22Rv1 (cell line): ENCODE measurements around the gene NRARP.

ENCODE experiments used
- CTCF ChIP-seq: fragments of 450-650 bp; IDR thresholded peaks from 2 replicates; pipeline ENCODE4 v1.5.1; 2017; ENCODE audit warnings: mild to moderate bottlenecking
- ZFX ChIP-seq: fragments of 450-650 bp; IDR thresholded peaks from 2 replicates; pipeline ENCODE4 v1.6.1; 2017; ENCODE audit warnings: antibody characterized with exemption, borderline replicate concordance

- TF ChIP-seq CTCF (no peak), ZFX (no peak)
These were observed 47.2 kb downstream of the NRARP start, which contains the start of gene NELFB for GRCh38 chr9:137254624-137255447.
